ENCODE measurements around the gene VPS13D.
A peak's percentile ranks its signal among the peaks of the same experiment; 100 is the strongest.

VPS13D gene

DNA sequence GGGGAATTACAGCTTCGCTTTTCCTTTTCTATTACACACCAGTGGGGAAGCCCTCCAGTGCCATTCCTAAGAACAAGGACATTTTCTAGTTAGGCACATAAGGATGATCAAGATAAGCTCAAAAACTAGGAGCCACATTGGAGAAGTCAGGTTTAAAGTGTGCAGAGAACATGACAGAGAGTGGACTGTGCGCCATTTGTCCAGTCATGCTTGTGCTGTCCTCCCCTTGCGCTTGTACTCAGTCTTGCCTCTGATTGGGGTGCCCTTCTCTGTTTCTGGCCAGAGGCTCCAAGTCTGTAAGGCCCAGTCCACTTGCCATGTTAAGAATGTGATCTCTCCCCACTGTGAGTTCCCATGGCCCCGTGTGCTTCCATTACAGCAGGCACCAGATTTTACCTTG lies 198.5 kb downstream of the VPS13D start:
- no peak overlapping the region for H3K4me3 ChIP-seq (ENCODE audit: low read length)
- no peak overlapping the region for H3K18ac ChIP-seq (ENCODE audit: low read length)
- DNase-seq: no peak
- no peaks in the 10 kb centered on the region for H3K79me2 ChIP-seq (ENCODE audit: control insufficient read depth, insufficient read depth, low read length)
- no peak overlapping the region for H3K23ac ChIP-seq (ENCODE audit: low read length)
- no peak overlapping the region for H4K8ac ChIP-seq (ENCODE audit: low read depth, low read length)
- no peaks in the 10 kb centered on the region for H3K27me3 ChIP-seq (ENCODE audit: insufficient read depth, low read length, poor library complexity)
- H2BK5ac ChIP-seq (ENCODE audit: low read length): no peak overlapping the region
- H3K4me2 ChIP-seq (ENCODE audit: low read length): no peak overlapping the region
- no peak overlapping the region for H2BK120ac ChIP-seq (ENCODE audit: low read depth, low read length)
- H3K79me1 ChIP-seq (ENCODE audit: low read length): no peaks in the 10 kb centered on the region
- H3K56ac ChIP-seq (ENCODE audit: low read length): no peak overlapping the region
- no peaks in the 10 kb centered on the region for H3K4me1 ChIP-seq (ENCODE audit: control insufficient read depth, low read depth, low read length)
- no peaks in the 10 kb centered on the region for H3K36me3 ChIP-seq (ENCODE audit: control insufficient read depth, insufficient read depth, low read length)
- H3K27ac ChIP-seq (ENCODE audit: low read depth, low read length): no peak overlapping the region
- H3K9ac ChIP-seq (ENCODE audit: low read length): no peak overlapping the region
- H2AK5ac ChIP-seq (ENCODE audit: low read length): no peak overlapping the region
- no peak overlapping the region for H2BK15ac ChIP-seq (replicated peaks; ENCODE audit: low read depth)
- H3K4ac ChIP-seq (ENCODE audit: low read depth, low read length): no peak overlapping the region
- H4K5ac ChIP-seq (ENCODE audit: low read length): no peak overlapping the region
- WGBS (ENCODE audit: extremely low coverage, insufficient coverage, low lambda C conversion rate): no CpG with 5 or more reads among the region's 4 CpGs

DNA sequence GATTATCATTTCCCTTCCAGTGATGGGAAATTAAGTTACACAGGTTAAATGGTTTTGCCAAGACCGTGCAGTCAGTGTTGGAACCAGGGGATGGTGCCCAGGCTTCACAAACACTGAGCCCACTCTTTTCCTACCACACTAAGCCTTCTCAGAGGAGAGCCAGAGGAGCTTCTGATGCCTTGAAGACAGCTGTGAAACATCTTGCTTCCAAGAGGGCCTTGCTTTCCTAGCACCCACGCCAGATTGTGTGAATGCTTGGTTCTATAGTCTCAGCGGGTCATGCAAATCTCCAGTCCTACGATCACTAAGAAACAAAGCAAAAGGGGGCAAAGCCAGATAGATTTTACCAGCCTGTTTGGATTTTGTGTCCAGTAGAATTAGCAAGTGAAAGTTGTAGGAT lies 200.7 kb downstream of the VPS13D start:
- Histone ChIP-seq H3K79me1 (ENCODE audit: low read length) (no peaks in the 10 kb centered on the region), H4K8ac (ENCODE audit: low read depth, low read length) (no peak overlapping the region), H3K4me2 (ENCODE audit: low read length) (no peak overlapping the region), H3K4ac (ENCODE audit: low read depth, low read length) (no peak overlapping the region), H3K79me2 (ENCODE audit: control insufficient read depth, insufficient read depth, low read length) (no peaks in the 10 kb centered on the region), H3K4me3 (ENCODE audit: low read length) (no peak overlapping the region), H2BK5ac (ENCODE audit: low read length) (no peak overlapping the region), H2BK120ac (ENCODE audit: low read depth, low read length) (no peak overlapping the region), H2AK5ac (ENCODE audit: low read length) (no peak overlapping the region), H3K36me3 (ENCODE audit: control insufficient read depth, insufficient read depth, low read length) (no peaks in the 10 kb centered on the region), H3K4me1 (ENCODE audit: control insufficient read depth, low read depth, low read length) (peaks cover 3% of the 10 kb centered on the region), H2BK15ac (replicated peaks; ENCODE audit: low read depth) (no peak overlapping the region), H3K23ac (ENCODE audit: low read length) (no peak overlapping the region), H3K27me3 (ENCODE audit: insufficient read depth, low read length, poor library complexity) (no peaks in the 10 kb centered on the region), H3K56ac (ENCODE audit: low read length) (no peak overlapping the region), H3K27ac (ENCODE audit: low read depth, low read length) (no peak overlapping the region), H4K5ac (ENCODE audit: low read length) (no peak overlapping the region), H3K18ac (ENCODE audit: low read length) (no peak overlapping the region), H3K9ac (ENCODE audit: low read length) (no peak overlapping the region)
- DNase-seq: no peak
- no CpG with 5 or more reads among the region's 4 CpGs for WGBS (ENCODE audit: extremely low coverage, insufficient coverage, low lambda C conversion rate)

DNA sequence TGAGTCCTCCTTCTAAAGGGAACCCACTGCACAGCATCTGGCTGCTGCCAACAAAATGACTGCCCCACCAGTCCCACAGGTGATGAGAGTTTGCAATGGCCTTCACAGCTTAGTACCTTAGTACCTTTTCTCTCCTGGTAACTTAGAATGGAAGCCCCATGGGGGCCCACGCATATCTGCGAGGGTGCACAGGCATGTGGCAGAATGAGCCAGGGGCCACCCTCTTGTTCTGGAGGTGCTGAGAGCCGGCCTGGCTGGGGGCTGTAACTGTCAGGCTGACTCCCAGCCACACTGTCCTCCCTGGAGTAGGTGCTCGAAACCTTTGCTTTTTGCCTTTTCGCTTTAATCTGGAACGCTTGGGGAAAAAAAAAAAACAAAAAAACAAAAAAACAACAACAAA lies 203.1 kb downstream of the VPS13D start:
- H3K79me2 ChIP-seq (ENCODE audit: control insufficient read depth, insufficient read depth, low read length): no peaks in the 10 kb centered on the region
- no peak overlapping the region for H3K4ac ChIP-seq (ENCODE audit: low read depth, low read length)
- WGBS (ENCODE audit: extremely low coverage, insufficient coverage, low lambda C conversion rate): no CpG with 5 or more reads among the region's 6 CpGs
- H3K4me2 ChIP-seq (ENCODE audit: low read length): no peak overlapping the region
- H2AK5ac ChIP-seq (ENCODE audit: low read length): no peak overlapping the region
- no peak overlapping the region for H2BK5ac ChIP-seq (ENCODE audit: low read length)
- no peak overlapping the region for H2BK120ac ChIP-seq (ENCODE audit: low read depth, low read length)
- H3K27ac ChIP-seq (ENCODE audit: low read depth, low read length): no peak overlapping the region
- no peak for DNase-seq
- no peak overlapping the region for H4K5ac ChIP-seq (ENCODE audit: low read length)
- H3K56ac ChIP-seq (ENCODE audit: low read length): no peak overlapping the region
- no peak overlapping the region for H3K18ac ChIP-seq (ENCODE audit: low read length)
- no peak overlapping the region for H3K23ac ChIP-seq (ENCODE audit: low read length)
- H3K9ac ChIP-seq (ENCODE audit: low read length): no peak overlapping the region
- H3K79me1 ChIP-seq (ENCODE audit: low read length): no peaks in the 10 kb centered on the region
- H3K4me3 ChIP-seq (ENCODE audit: low read length): no peak overlapping the region
- peaks cover 3% of the 10 kb centered on the region for H3K4me1 ChIP-seq (ENCODE audit: control insufficient read depth, low read depth, low read length)
- H2BK15ac ChIP-seq (replicated peaks; ENCODE audit: low read depth): no peak overlapping the region
- no peaks in the 10 kb centered on the region for H3K36me3 ChIP-seq (ENCODE audit: control insufficient read depth, insufficient read depth, low read length)
- H4K8ac ChIP-seq (ENCODE audit: low read depth, low read length): no peak overlapping the region
- no peaks in the 10 kb centered on the region for H3K27me3 ChIP-seq (ENCODE audit: insufficient read depth, low read length, poor library complexity)

DNA sequence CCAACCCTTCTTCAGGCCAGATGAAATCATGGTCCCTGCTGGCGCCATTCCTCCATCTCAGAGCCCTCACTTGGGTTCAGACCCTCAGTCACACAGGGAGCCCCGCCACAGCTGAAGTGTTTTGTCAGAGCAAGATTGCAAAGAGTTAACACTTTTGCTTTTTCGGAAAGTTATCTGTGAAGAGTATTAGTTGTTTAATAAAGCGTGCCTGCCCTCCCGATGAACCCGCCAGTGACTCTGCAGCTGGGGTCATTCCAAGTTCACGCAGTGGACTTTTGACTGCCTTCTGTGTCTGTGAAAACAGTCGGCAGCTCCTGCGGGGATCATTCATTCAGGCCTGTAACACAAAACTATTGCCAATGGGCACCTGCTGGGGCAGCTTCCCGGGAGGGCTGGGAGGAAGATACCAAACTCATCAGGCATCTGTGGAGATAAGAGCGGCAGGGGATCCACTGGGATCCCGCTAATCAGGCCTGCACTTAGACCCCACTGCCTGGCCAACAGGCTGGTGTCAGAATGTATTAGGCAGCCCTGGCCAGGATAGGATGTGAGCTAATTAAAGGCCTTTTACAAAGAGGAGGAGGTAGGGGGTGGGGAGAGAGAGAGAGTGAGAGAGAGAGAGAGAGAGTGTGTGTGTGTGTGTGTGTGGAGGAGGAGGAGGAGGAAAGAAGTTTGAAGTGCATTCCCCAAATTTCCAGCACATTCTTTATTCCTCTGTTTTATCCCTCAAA lies 203.7 kb downstream of the VPS13D start:
- Histone ChIP-seq H3K23ac (ENCODE audit: low read length) (no peak overlapping the region), H2BK120ac (ENCODE audit: low read depth, low read length) (no peak overlapping the region), H4K8ac (ENCODE audit: low read depth, low read length) (no peak overlapping the region), H3K79me1 (ENCODE audit: low read length) (no peaks in the 10 kb centered on the region), H3K27ac (ENCODE audit: low read depth, low read length) (no peak overlapping the region), H3K36me3 (ENCODE audit: control insufficient read depth, insufficient read depth, low read length) (no peaks in the 10 kb centered on the region), H2AK5ac (ENCODE audit: low read length) (no peak overlapping the region), H3K9ac (ENCODE audit: low read length) (no peak overlapping the region), H3K18ac (ENCODE audit: low read length) (no peak overlapping the region), H4K5ac (ENCODE audit: low read length) (no peak overlapping the region), H3K4me3 (ENCODE audit: low read length) (no peak overlapping the region), H3K4ac (ENCODE audit: low read depth, low read length) (no peak overlapping the region), H2BK5ac (ENCODE audit: low read length) (no peak overlapping the region), H2BK15ac (replicated peaks; ENCODE audit: low read depth) (no peak overlapping the region), H3K56ac (ENCODE audit: low read length) (no peak overlapping the region), H3K4me2 (ENCODE audit: low read length) (no peak overlapping the region), H3K4me1 (ENCODE audit: control insufficient read depth, low read depth, low read length) (peaks cover 3% of the 10 kb centered on the region), H3K27me3 (ENCODE audit: insufficient read depth, low read length, poor library complexity) (no peaks in the 10 kb centered on the region), H3K79me2 (ENCODE audit: control insufficient read depth, insufficient read depth, low read length) (no peaks in the 10 kb centered on the region)
- WGBS (ENCODE audit: extremely low coverage, insufficient coverage, low lambda C conversion rate): no CpG with 5 or more reads among the region's 12 CpGs
- peak; percentile 94 for DNase-seq

DNA sequence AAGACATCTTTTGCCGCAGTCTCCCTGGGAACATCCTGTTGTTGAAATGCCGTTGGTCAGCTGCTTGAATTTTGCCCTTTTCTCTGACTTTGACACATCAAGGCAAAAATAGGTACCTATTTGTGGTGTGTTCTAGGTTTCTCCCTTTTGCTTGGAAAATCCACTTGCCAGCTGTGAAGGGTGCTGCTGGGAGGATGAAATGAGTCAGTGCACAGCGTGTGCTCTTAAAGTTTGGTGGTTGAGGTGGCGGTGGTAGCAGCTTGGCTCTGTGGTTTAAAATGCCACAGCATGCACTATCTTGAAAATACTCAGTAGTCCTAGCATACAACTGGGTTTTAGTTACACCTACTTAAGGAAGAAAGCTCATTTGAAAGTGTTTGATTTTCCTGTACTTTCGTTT lies 204.3 kb downstream of the VPS13D start:
- Histone ChIP-seq H3K27ac (ENCODE audit: low read depth, low read length) (no peak overlapping the region), H3K56ac (ENCODE audit: low read length) (no peak overlapping the region), H3K4ac (ENCODE audit: low read depth, low read length) (no peak overlapping the region), H2BK5ac (ENCODE audit: low read length) (no peak overlapping the region), H3K4me2 (ENCODE audit: low read length) (no peak overlapping the region), H3K4me1 (ENCODE audit: control insufficient read depth, low read depth, low read length) (peaks cover 3% of the 10 kb centered on the region), H2BK120ac (ENCODE audit: low read depth, low read length) (no peak overlapping the region), H3K9ac (ENCODE audit: low read length) (no peak overlapping the region), H3K27me3 (ENCODE audit: insufficient read depth, low read length, poor library complexity) (no peaks in the 10 kb centered on the region), H3K18ac (ENCODE audit: low read length) (no peak overlapping the region), H3K23ac (ENCODE audit: low read length) (no peak overlapping the region), H3K79me2 (ENCODE audit: control insufficient read depth, insufficient read depth, low read length) (no peaks in the 10 kb centered on the region), H3K36me3 (ENCODE audit: control insufficient read depth, insufficient read depth, low read length) (no peaks in the 10 kb centered on the region), H2AK5ac (ENCODE audit: low read length) (no peak overlapping the region), H3K4me3 (ENCODE audit: low read length) (no peak overlapping the region), H2BK15ac (replicated peaks; ENCODE audit: low read depth) (no peak overlapping the region), H4K8ac (ENCODE audit: low read depth, low read length) (no peak overlapping the region), H4K5ac (ENCODE audit: low read length) (no peak overlapping the region), H3K79me1 (ENCODE audit: low read length) (no peaks in the 10 kb centered on the region)
- WGBS (ENCODE audit: extremely low coverage, insufficient coverage, low lambda C conversion rate): no CpG with 5 or more reads among the region's 5 CpGs
- DNase-seq: peak; percentile 44

DNA sequence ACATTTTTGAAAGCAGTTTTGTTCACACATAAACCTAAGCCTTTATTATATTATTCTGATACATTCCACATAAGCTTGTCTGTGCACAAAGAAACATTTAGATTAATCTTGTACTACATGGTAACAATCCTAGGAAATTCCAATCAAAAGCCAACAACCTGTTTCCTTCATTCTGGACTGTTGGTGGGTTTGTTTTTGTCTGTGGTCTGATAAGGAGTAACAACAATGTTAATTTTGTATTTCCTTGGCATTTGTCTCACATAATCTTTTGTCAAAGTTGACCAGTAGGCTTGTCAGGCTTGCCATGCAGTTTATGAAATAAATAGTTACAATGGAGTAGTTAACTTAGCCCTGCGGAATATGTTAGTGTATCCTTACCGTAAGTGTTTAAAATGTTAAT lies 204.9 kb downstream of the VPS13D start:
- Histone ChIP-seq H3K27me3 (ENCODE audit: insufficient read depth, low read length, poor library complexity) (no peaks in the 10 kb centered on the region), H4K5ac (ENCODE audit: low read length) (no peak overlapping the region), H3K36me3 (ENCODE audit: control insufficient read depth, insufficient read depth, low read length) (no peaks in the 10 kb centered on the region), H3K4me2 (ENCODE audit: low read length) (no peak overlapping the region), H3K18ac (ENCODE audit: low read length) (no peak overlapping the region), H2AK5ac (ENCODE audit: low read length) (no peak overlapping the region), H3K23ac (ENCODE audit: low read length) (no peak overlapping the region), H3K56ac (ENCODE audit: low read length) (no peak overlapping the region), H3K4me3 (ENCODE audit: low read length) (no peak overlapping the region), H3K4ac (ENCODE audit: low read depth, low read length) (no peak overlapping the region), H4K8ac (ENCODE audit: low read depth, low read length) (no peak overlapping the region), H2BK5ac (ENCODE audit: low read length) (no peak overlapping the region), H2BK120ac (ENCODE audit: low read depth, low read length) (no peak overlapping the region), H3K27ac (ENCODE audit: low read depth, low read length) (no peak overlapping the region), H3K9ac (ENCODE audit: low read length) (no peak overlapping the region), H3K4me1 (ENCODE audit: control insufficient read depth, low read depth, low read length) (peaks cover 3% of the 10 kb centered on the region), H2BK15ac (replicated peaks; ENCODE audit: low read depth) (no peak overlapping the region), H3K79me2 (ENCODE audit: control insufficient read depth, insufficient read depth, low read length) (no peaks in the 10 kb centered on the region), H3K79me1 (ENCODE audit: low read length) (no peaks in the 10 kb centered on the region)
- no peak for DNase-seq
- no CpG with 5 or more reads among the region's 2 CpGs for WGBS (ENCODE audit: extremely low coverage, insufficient coverage, low lambda C conversion rate)
